Measurements from ENCODE around the gene RHOT2. TPM values are rescaled to one million over a fixed set of nuclear protein-coding genes. Genes with fewer than 3 reads are reported as not detected.

Gene RHOT2
- total and polyA plus RNA-seq, 9 of the 15 experiments (the other 6 are each of a cell fraction or from before 2014, with no cell fraction given) = 5.0 to 373 (median 112) TPM

GRCh38 chr16:720990-721764 is 53.2 kb downstream of the RHOT2 start, which contains the start of gene ANTKMT:
TSS of gene ANTKMT (plus strand) at chr16:721146. CDS start at chr16:721275, 129 bp downstream.
- ChIA-PET CTCF (ENCODE audit: low intra/inter-chr PET ratio) (no interaction called here), POLR2A (interaction anchor here (0.6 to 2.3 kb wide), 15 partner anchors 9 to 1089 kb away, joined by 3 to 16 read pairs (median 3); partner anchors contain the start of gene CIAO3)
- in situ Hi-C loops (cut with MboI) (no loop called here), intact Hi-C loops (cut with micrococcal nuclease) (no loop called here)
- Histone ChIP-seq H3K27ac (ENCODE audit: extremely low read depth, low read depth, low read length) (peak within 1 kb of the TSS; percentile 97), H3K36me3 (ENCODE audit: control insufficient read depth, insufficient read depth, low read length) (peaks cover 31% of the 10 kb centered on the region; the same call in 2 of the 3 replicates), H3K9ac (ENCODE audit: insufficient read depth in 1 of 2, low read depth in 2 of 2, low read length in 2 of 2) (peak within 1 kb of the TSS; percentile 96 to 99), H2AFZ (ENCODE audit: low read depth, low read length) (peak within 1 kb of the TSS; percentile 99), H3K4me2 (ENCODE audit: insufficient read depth, low read length) (peak within 1 kb of the TSS; percentile 90), H3K9me1 (ENCODE audit: control insufficient read depth, insufficient read depth, low read length) (peaks cover 3% of the 10 kb centered on the region), H3K79me2 (ENCODE audit: control insufficient read depth, insufficient read depth, low read length) (peaks cover 49% of the 10 kb centered on the region), H3K9me3 (replicated peaks; ENCODE audit: control insufficient read depth, insufficient read depth, low read depth, low read length) (no peaks in the 10 kb centered on the region), H3K27me3 (ENCODE audit: control insufficient read depth in 2 of 2, insufficient read depth in 2 of 2, low read length in 2 of 2) (no peaks in the 10 kb centered on the region), H3K4me3 (peak within 1 kb of the TSS; percentile 100), H3K4me1 (replicated peaks in 1 of 2; ENCODE audit: control insufficient read depth in 2 of 2, insufficient read depth in 2 of 2, low read length in 2 of 2) (peaks cover 12 to 99% of the 10 kb centered on the region in 2 experiments; a peak in 4 of 5 replicates), H4K20me1 (replicated peaks; ENCODE audit: control insufficient read depth, insufficient read depth, low read length) (no peaks in the 10 kb centered on the region; the same call in 1 of the 2 replicates)
- no TSS peak for BruUV-seq (replicated peaks)
- 1% methylated on average over 58 of the region's 106 CpGs for WGBS (ENCODE audit: insufficient coverage, low coverage, missing lambda C conversion rate)
- ATAC-seq (peak; percentile 84), FAIRE-seq (peak; percentile 89), DNase-seq (ENCODE audit: extremely low read depth in 1 of 4, low spot score in 3 of 4) (peak; percentile 86 to 97 (median 92))
- TF ChIP-seq, protein P1, sequence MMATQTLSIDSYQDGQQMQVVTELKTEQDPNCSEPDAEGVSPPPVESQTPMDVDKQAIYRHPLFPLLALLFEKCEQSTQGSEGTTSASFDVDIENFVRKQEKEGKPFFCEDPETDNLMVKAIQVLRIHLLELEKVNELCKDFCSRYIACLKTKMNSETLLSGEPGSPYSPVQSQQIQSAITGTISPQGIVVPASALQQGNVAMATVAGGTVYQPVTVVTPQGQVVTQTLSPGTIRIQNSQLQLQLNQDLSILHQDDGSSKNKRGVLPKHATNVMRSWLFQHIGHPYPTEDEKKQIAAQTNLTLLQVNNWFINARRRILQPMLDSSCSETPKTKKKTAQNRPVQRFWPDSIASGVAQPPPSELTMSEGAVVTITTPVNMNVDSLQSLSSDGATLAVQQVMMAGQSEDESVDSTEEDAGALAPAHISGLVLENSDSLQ (IDR thresholded peaks at IDR 0.05) = peak; percentile 68
- no peak for TF ChIP-seq PTTG1 (tag; IDR thresholded peaks at IDR 0.05; ENCODE audit: low read depth)
- TF ChIP-seq NFYB (IDR thresholded peaks at IDR 0.05; ENCODE audit: extremely low read depth, insufficient read length) = no peak
- no peak for TF ChIP-seq CHD4 (IDR thresholded peaks at IDR 0.05; ENCODE audit: insufficient read depth, insufficient replicate concordance, low read depth, low read length, poor library complexity, severe bottlenecking)
- no peak for TF ChIP-seq PCBP2 (IDR thresholded peaks at IDR 0.05; ENCODE audit: low read depth, low read length, poor library complexity, severe bottlenecking)
- TF ChIP-seq, protein P2, sequence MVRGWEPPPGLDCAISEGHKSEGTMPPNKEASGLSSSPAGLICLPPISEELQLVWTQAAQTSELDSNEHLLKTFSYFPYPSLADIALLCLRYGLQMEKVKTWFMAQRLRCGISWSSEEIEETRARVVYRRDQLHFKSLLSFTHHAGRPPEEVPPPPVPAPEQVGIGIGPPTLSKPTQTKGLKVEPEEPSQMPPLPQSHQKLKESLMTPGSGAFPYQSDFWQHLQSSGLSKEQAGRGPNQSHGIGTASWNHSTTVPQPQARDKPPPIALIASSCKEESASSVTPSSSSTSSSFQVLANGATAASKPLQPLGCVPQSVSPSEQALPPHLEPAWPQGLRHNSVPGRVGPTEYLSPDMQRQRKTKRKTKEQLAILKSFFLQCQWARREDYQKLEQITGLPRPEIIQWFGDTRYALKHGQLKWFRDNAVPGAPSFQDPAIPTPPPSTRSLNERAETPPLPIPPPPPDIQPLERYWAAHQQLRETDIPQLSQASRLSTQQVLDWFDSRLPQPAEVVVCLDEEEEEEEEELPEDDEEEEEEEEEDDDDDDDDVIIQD (CRISPR knock-in tag; IDR thresholded peaks at IDR 0.05) = no peak
- TF ChIP-seq NONO (IDR thresholded peaks at IDR 0.05; ENCODE audit: low read depth in 2 of 2, low read length in 1 of 2) = peak; percentile 86 to 95
- no peak for TF ChIP-seq BRF2 (IDR thresholded peaks at IDR 0.05; ENCODE audit: borderline replicate concordance, insufficient read depth, insufficient read length)
- TF ChIP-seq RCOR1 (IDR thresholded peaks at IDR 0.05; ENCODE audit: borderline replicate concordance in 1 of 2, low read depth in 2 of 2, low read length in 2 of 2) = 0 out of 4 replicates have a peak, but pooled peaks of 1 of the 2 experiments have one; percentile 22
- no peak for TF ChIP-seq ZNF717 (CRISPR knock-in tag; IDR thresholded peaks at IDR 0.05)
- TF ChIP-seq STAT5A (IDR thresholded peaks at IDR 0.05; ENCODE audit: borderline replicate concordance, low read length) = no peak
- TF ChIP-seq CBX8 (IDR thresholded peaks at IDR 0.05; ENCODE audit: borderline replicate concordance, extremely low read depth, low read depth, low read length, poor library complexity, severe bottlenecking) = no peak
- no peak for TF ChIP-seq ZNF507 (tag; conservative IDR thresholded peaks at IDR 0.05)
- TF ChIP-seq TAF7 (tag; IDR thresholded peaks at IDR 0.05) = no peak

All from K562 (cell line).